ENCODE data around the gene PTGES3L. TPM values are rescaled to one million over a fixed set of nuclear protein-coding genes. Genes with fewer than 3 reads are reported as not detected.

The PTGES3L gene
- polyA plus RNA-seq, 1 donor from 2014 or later, result 7.8 TPM

GRCh38 chr17:42989141-42989540 lies 9.3 kb upstream of the PTGES3L start:
- Histone ChIP-seq H3K9ac (ENCODE audit: low read length) (no peak overlapping the region), H3K4me3 (ENCODE audit: low read length) (no peak overlapping the region), H3K79me2 (replicated peaks; ENCODE audit: insufficient read depth, low read length) (no peaks in the 10 kb centered on the region), H3K9me3 (ENCODE audit: low read length) (no peaks in the 10 kb centered on the region), H3F3A (ENCODE audit: insufficient read depth, low read length, poor library complexity, severe bottlenecking) (no peaks in the 10 kb centered on the region), H3K4me2 (ENCODE audit: low read length) (no peak overlapping the region), H3K9me2 (ENCODE audit: insufficient read depth, low read length) (no peaks in the 10 kb centered on the region), H4K20me1 (ENCODE audit: insufficient read depth) (no peaks in the 10 kb centered on the region), H3K36me3 (ENCODE audit: insufficient read depth, low read length) (peaks cover 12% of the 10 kb centered on the region), H3K27ac (ENCODE audit: low read length) (no peak overlapping the region), H3K27me3 (ENCODE audit: insufficient read depth, low read depth, low read length) (no peaks in the 10 kb centered on the region), H2AFZ (ENCODE audit: low read depth, low read length) (no peak overlapping the region)
- no peak for TF ChIP-seq RAD21 (conservative IDR thresholded peaks at IDR 0.05)
- no peak for TF ChIP-seq EP300 (conservative IDR thresholded peaks at IDR 0.05; ENCODE audit: poor library complexity, severe bottlenecking)
- no peak for TF ChIP-seq SMC3 (conservative IDR thresholded peaks at IDR 0.05; ENCODE audit: poor library complexity)
- TF ChIP-seq POLR2AphosphoS5 (IDR thresholded peaks at IDR 0.05), result no peak
- no peak for TF ChIP-seq CTCF (IDR thresholded peaks at IDR 0.05; ENCODE audit: poor library complexity, severe bottlenecking)
- TF ChIP-seq TAF1 (IDR thresholded peaks at IDR 0.05; ENCODE audit: low read depth), result no peak
- TF ChIP-seq REST (IDR thresholded peaks at IDR 0.05; ENCODE audit: borderline replicate concordance), result no peak
- no peak for TF ChIP-seq MXI1 (conservative IDR thresholded peaks at IDR 0.05; ENCODE audit: poor library complexity, severe bottlenecking)
- TF ChIP-seq EZH2 (IDR thresholded peaks at IDR 0.05; ENCODE audit: borderline replicate concordance, insufficient read depth, low read length, poor library complexity, severe bottlenecking), result no peak

GRCh38 chr17:42985225-42985624 lies 5.3 kb upstream of the PTGES3L start:
- Histone ChIP-seq H3K27me3 (ENCODE audit: insufficient read depth, low read depth, low read length) (no peaks in the 10 kb centered on the region), H3K9ac (ENCODE audit: low read length) (no peak overlapping the region), H3K4me2 (ENCODE audit: low read length) (no peak overlapping the region), H2AFZ (ENCODE audit: low read depth, low read length) (no peak overlapping the region), H3K4me3 (ENCODE audit: low read length) (no peak overlapping the region), H4K20me1 (ENCODE audit: insufficient read depth) (no peaks in the 10 kb centered on the region), H3K27ac (ENCODE audit: low read length) (no peak overlapping the region), H3K9me3 (ENCODE audit: low read length) (no peaks in the 10 kb centered on the region), H3K79me2 (replicated peaks; ENCODE audit: insufficient read depth, low read length) (peaks cover 21% of the 10 kb centered on the region), H3K36me3 (ENCODE audit: insufficient read depth, low read length) (peaks cover 11% of the 10 kb centered on the region), H3K9me2 (ENCODE audit: insufficient read depth, low read length) (no peaks in the 10 kb centered on the region), H3F3A (ENCODE audit: insufficient read depth, low read length, poor library complexity, severe bottlenecking) (no peaks in the 10 kb centered on the region)
- no peak for TF ChIP-seq MXI1 (conservative IDR thresholded peaks at IDR 0.05; ENCODE audit: poor library complexity, severe bottlenecking)
- no peak for TF ChIP-seq TAF1 (IDR thresholded peaks at IDR 0.05; ENCODE audit: low read depth)
- TF ChIP-seq CTCF (IDR thresholded peaks at IDR 0.05; ENCODE audit: poor library complexity, severe bottlenecking), result no peak
- no peak for TF ChIP-seq POLR2AphosphoS5 (IDR thresholded peaks at IDR 0.05)
- TF ChIP-seq EZH2 (IDR thresholded peaks at IDR 0.05; ENCODE audit: borderline replicate concordance, insufficient read depth, low read length, poor library complexity, severe bottlenecking), result no peak
- no peak for TF ChIP-seq RAD21 (conservative IDR thresholded peaks at IDR 0.05)
- no peak for TF ChIP-seq EP300 (conservative IDR thresholded peaks at IDR 0.05; ENCODE audit: poor library complexity, severe bottlenecking)
- no peak for TF ChIP-seq REST (IDR thresholded peaks at IDR 0.05; ENCODE audit: borderline replicate concordance)
- TF ChIP-seq SMC3 (conservative IDR thresholded peaks at IDR 0.05; ENCODE audit: poor library complexity), result no peak

Measured in neural cell (in vitro differentiated cells).